ENCODE data around the gene ANKFY1.

ANKFY1 gene

GRCh38 chr17:4297351-4297750, 33.6 kb upstream of the ANKFY1 start:
- Histone ChIP-seq H3K9me3 (ENCODE audit: insufficient read depth, low read length) (no peaks in the 10 kb centered on the region), H4K20me1 (ENCODE audit: insufficient read depth, low read length) (peaks cover 45% of the 10 kb centered on the region), H3K27ac (ENCODE audit: low read length) (no peak overlapping the region), H3K4me1 (ENCODE audit: low read length) (peaks cover 61% of the 10 kb centered on the region), H3K4me2 (ENCODE audit: low read length) (peak overlapping the region; percentile 21), H3K9ac (ENCODE audit: low read length) (no peak overlapping the region), H3K4me3 (ENCODE audit: low read length) (no peak overlapping the region), H3K79me2 (ENCODE audit: low read length) (peaks cover 19% of the 10 kb centered on the region; the same call in 1 of the 2 replicates), H3K36me3 (replicated peaks; ENCODE audit: low read depth, low read length) (peaks cover 19% of the 10 kb centered on the region), H3K27me3 (ENCODE audit: low read depth, low read length) (no peaks in the 10 kb centered on the region), H2AFZ (ENCODE audit: low read depth, low read length) (no peak overlapping the region)
- no peak for TF ChIP-seq EZH2phosphoT487 (IDR thresholded peaks at IDR 0.05; ENCODE audit: low read depth)
- TF ChIP-seq CTCF (IDR thresholded peaks at IDR 0.05; ENCODE audit: low read depth, low read length), result no peak

- no peaks in the 10 kb centered on the region for H3K27me3 ChIP-seq (ENCODE audit: low read depth, low read length)
- no peak overlapping the region for H2AFZ ChIP-seq (ENCODE audit: low read depth, low read length)
- no peak overlapping the region for H3K4me2 ChIP-seq (ENCODE audit: low read length)
- H3K9me3 ChIP-seq (ENCODE audit: insufficient read depth, low read length), result no peaks in the 10 kb centered on the region
- no peak overlapping the region for H3K27ac ChIP-seq (ENCODE audit: low read length)
- no peak overlapping the region for H3K9ac ChIP-seq (ENCODE audit: low read length)
- peaks cover 14% of the 10 kb centered on the region for H3K36me3 ChIP-seq (replicated peaks; ENCODE audit: low read depth, low read length)
- no peak overlapping the region for H3K4me3 ChIP-seq (ENCODE audit: low read length)
- H4K20me1 ChIP-seq (ENCODE audit: insufficient read depth, low read length), result peaks cover 47% of the 10 kb centered on the region
- H3K4me1 ChIP-seq (ENCODE audit: low read length), result peaks cover 56% of the 10 kb centered on the region
- TF ChIP-seq EZH2phosphoT487 (IDR thresholded peaks at IDR 0.05; ENCODE audit: low read depth), result no peak
- no peak for TF ChIP-seq CTCF (IDR thresholded peaks at IDR 0.05; ENCODE audit: low read depth, low read length)
- peaks cover 20% of the 10 kb centered on the region; the same call in 1 of the 2 replicates for H3K79me2 ChIP-seq (ENCODE audit: low read length)
These were observed 31.9 kb upstream of the ANKFY1 start for GRCh38 chr17:4295686-4296085.

GRCh38 chr17:4293572-4293971, 29.8 kb upstream of the ANKFY1 start:
- H3K27me3 ChIP-seq (ENCODE audit: low read depth, low read length), result no peaks in the 10 kb centered on the region
- H3K36me3 ChIP-seq (replicated peaks; ENCODE audit: low read depth, low read length), result peaks cover 17% of the 10 kb centered on the region
- H3K9me3 ChIP-seq (ENCODE audit: insufficient read depth, low read length), result no peaks in the 10 kb centered on the region
- peak overlapping the region; percentile 46 for H3K4me3 ChIP-seq (ENCODE audit: low read length)
- H2AFZ ChIP-seq (ENCODE audit: low read depth, low read length), result no peak overlapping the region
- TF ChIP-seq CTCF (IDR thresholded peaks at IDR 0.05; ENCODE audit: low read depth, low read length) (no peak), EZH2phosphoT487 (IDR thresholded peaks at IDR 0.05; ENCODE audit: low read depth) (no peak)
- peak overlapping the region; percentile 76 for H3K27ac ChIP-seq (ENCODE audit: low read length)
- H3K9ac ChIP-seq (ENCODE audit: low read length), result no peak overlapping the region
- H3K79me2 ChIP-seq (ENCODE audit: low read length), result peaks cover 20% of the 10 kb centered on the region; the same call in 1 of the 2 replicates
- H3K4me2 ChIP-seq (ENCODE audit: low read length), result peak overlapping the region; percentile 78
- H4K20me1 ChIP-seq (ENCODE audit: insufficient read depth, low read length), result peaks cover 41% of the 10 kb centered on the region
- peaks cover 53% of the 10 kb centered on the region for H3K4me1 ChIP-seq (ENCODE audit: low read length)

GRCh38 chr17:4287710-4288109, 23.9 kb upstream of the ANKFY1 start:
- peaks cover 3% of the 10 kb centered on the region for H3K36me3 ChIP-seq (replicated peaks; ENCODE audit: low read depth, low read length)
- H3K9me3 ChIP-seq (ENCODE audit: insufficient read depth, low read length), result no peaks in the 10 kb centered on the region
- peaks cover 5% of the 10 kb centered on the region for H4K20me1 ChIP-seq (ENCODE audit: insufficient read depth, low read length)
- H3K79me2 ChIP-seq (ENCODE audit: low read length), result peaks cover 5% of the 10 kb centered on the region; the same call in 1 of the 2 replicates
- TF ChIP-seq EZH2phosphoT487 (IDR thresholded peaks at IDR 0.05; ENCODE audit: low read depth) (no peak), CTCF (IDR thresholded peaks at IDR 0.05; ENCODE audit: low read depth, low read length) (no peak)
- H3K4me3 ChIP-seq (ENCODE audit: low read length), result no peak overlapping the region
- no peaks in the 10 kb centered on the region for H3K27me3 ChIP-seq (ENCODE audit: low read depth, low read length)
- H3K4me2 ChIP-seq (ENCODE audit: low read length), result no peak overlapping the region
- no peak overlapping the region for H2AFZ ChIP-seq (ENCODE audit: low read depth, low read length)
- H3K27ac ChIP-seq (ENCODE audit: low read length), result no peak overlapping the region
- H3K4me1 ChIP-seq (ENCODE audit: low read length), result peaks cover 2% of the 10 kb centered on the region
- H3K9ac ChIP-seq (ENCODE audit: low read length), result no peak overlapping the region
